ENCODE data around the gene ZFP64. TPM values are rescaled to one million over a fixed set of nuclear protein-coding genes. Genes with fewer than 3 reads are reported as not detected.

Gene ZFP64
- total RNA-seq, 2 experiments from 2014 or later: 2.5 to 3.2 TPM

GRCh38 chr20:52153896-52154295 is 37.7 kb downstream of the ZFP64 start:
- H3K4me1 Mint-ChIP-seq (ENCODE audit: low read depth): no peaks in the 10 kb centered on the region
- Histone ChIP-seq H3K36me3 (ENCODE audit: insufficient read depth, low read length) (peaks cover 25% of the 10 kb centered on the region), H3K4me1 (ENCODE audit: insufficient read depth, low read length) (no peaks in the 10 kb centered on the region), H3K4me3 (ENCODE audit: low read length) (no peak overlapping the region), H3K27ac (ENCODE audit: low read depth in 1 of 2, low read length in 2 of 2) (no peak overlapping the region), H3K9me3 (ENCODE audit: control insufficient read depth in 1 of 2, insufficient read depth in 1 of 2, low read length in 2 of 2) (peaks cover 0 to 3% of the 10 kb centered on the region in 2 experiments), H3K27me3 (ENCODE audit: control insufficient read depth in 1 of 2, insufficient read depth in 2 of 2, low read length in 2 of 2) (no peaks in the 10 kb centered on the region)
- POLR2A ChIA-PET: no interaction called here
- no peak for TF ChIP-seq CTCF (IDR thresholded peaks at IDR 0.05)
- H3K9me3 Mint-ChIP-seq: no peaks in the 10 kb centered on the region
- intact Hi-C loops (cut with DNase I, micrococcal nuclease): loop anchor here in 1 of 2 experiments (5.0 kb wide), 2 partner anchors 782 to 1167 kb away; no protein-coding TSS in a partner anchor
- H3K27me3 Mint-ChIP-seq: no peaks in the 10 kb centered on the region
- H3K4me3 Mint-ChIP-seq: no peak overlapping the region
- H3K27ac Mint-ChIP-seq: no peak overlapping the region
- DNase-seq (no peak), ATAC-seq (ENCODE audit: poor library complexity) (no peak)
- H3K36me3 Mint-ChIP-seq (ENCODE audit: low read depth): peaks cover 70% of the 10 kb centered on the region
- CTCF ChIA-PET: no interaction called here

GRCh38 chr20:52152921-52153320 is 38.7 kb downstream of the ZFP64 start:
- POLR2A ChIA-PET: no interaction called here
- no peaks in the 10 kb centered on the region for H3K4me1 ChIP-seq (ENCODE audit: insufficient read depth, low read length)
- H3K27me3 ChIP-seq (ENCODE audit: control insufficient read depth in 1 of 2, insufficient read depth in 2 of 2, low read length in 2 of 2): no peaks in the 10 kb centered on the region
- no peak for TF ChIP-seq CTCF (IDR thresholded peaks at IDR 0.05)
- no peak overlapping the region for H3K4me3 ChIP-seq (ENCODE audit: low read length)
- intact Hi-C loops (cut with DNase I, micrococcal nuclease): loop anchor here in 1 of 2 experiments (5.0 kb wide), 2 partner anchors 781 to 1166 kb away; no protein-coding TSS in a partner anchor
- peaks cover 17% of the 10 kb centered on the region for H3K36me3 ChIP-seq (ENCODE audit: insufficient read depth, low read length)
- H3K27ac Mint-ChIP-seq: no peak overlapping the region
- peaks cover 61% of the 10 kb centered on the region for H3K36me3 Mint-ChIP-seq (ENCODE audit: low read depth)
- H3K9me3 ChIP-seq (ENCODE audit: control insufficient read depth in 1 of 2, insufficient read depth in 1 of 2, low read length in 2 of 2): no peaks in the 10 kb centered on the region
- no peaks in the 10 kb centered on the region for H3K4me1 Mint-ChIP-seq (ENCODE audit: low read depth)
- no peaks in the 10 kb centered on the region for H3K9me3 Mint-ChIP-seq
- ATAC-seq (ENCODE audit: poor library complexity): no peak
- no peak overlapping the region for H3K27ac ChIP-seq (ENCODE audit: low read depth in 1 of 2, low read length in 2 of 2)
- CTCF ChIA-PET: no interaction called here
- no peaks in the 10 kb centered on the region for H3K27me3 Mint-ChIP-seq
- DNase-seq: no peak
- H3K4me3 Mint-ChIP-seq: no peak overlapping the region

- ChIA-PET POLR2A (no interaction called here), CTCF (no interaction called here)
- no peak for ATAC-seq (ENCODE audit: poor library complexity)
- Mint-ChIP-seq H3K4me3 (no peak overlapping the region), H3K9me3 (no peaks in the 10 kb centered on the region), H3K4me1 (ENCODE audit: low read depth) (no peaks in the 10 kb centered on the region), H3K36me3 (ENCODE audit: low read depth) (peaks cover 55% of the 10 kb centered on the region), H3K27ac (no peak overlapping the region), H3K27me3 (no peaks in the 10 kb centered on the region)
- DNase-seq: no peak
- H3K36me3 ChIP-seq (ENCODE audit: insufficient read depth, low read length): peaks cover 16% of the 10 kb centered on the region
- H3K27me3 ChIP-seq (ENCODE audit: control insufficient read depth in 1 of 2, insufficient read depth in 2 of 2, low read length in 2 of 2): no peaks in the 10 kb centered on the region
- H3K4me1 ChIP-seq (ENCODE audit: insufficient read depth, low read length): no peaks in the 10 kb centered on the region
- H3K9me3 ChIP-seq (ENCODE audit: control insufficient read depth in 1 of 2, insufficient read depth in 1 of 2, low read length in 2 of 2): no peaks in the 10 kb centered on the region
- H3K27ac ChIP-seq (ENCODE audit: low read depth in 1 of 2, low read length in 2 of 2): no peak overlapping the region
- H3K4me3 ChIP-seq (ENCODE audit: low read length): no peak overlapping the region
- TF ChIP-seq CTCF (IDR thresholded peaks at IDR 0.05): no peak
- intact Hi-C loops (cut with DNase I, micrococcal nuclease): loop anchor here in 1 of 2 experiments (5.0 kb wide), 2 partner anchors 780 to 1165 kb away; no protein-coding TSS in a partner anchor
Measured at GRCh38 chr20:52152416-52152815, 39.2 kb downstream of the ZFP64 start.

Data from CD4-positive, alpha-beta T cell (primary cell).